Activated CD8-positive, alpha-beta memory T cell treated with anti-CD3 and anti-CD28 coated beads for 36 hours (primary cell): ENCODE data around the gene CDHR4. TPM values are rescaled to one million over a fixed set of nuclear protein-coding genes. Genes with fewer than 3 reads are reported as not detected.
"Not testable (repeated sequence)": the region's sequence is repeated elsewhere in the genome, so short reads cannot be mapped to it uniquely, and the experiment has no call there.

Experiments used
- CTCF ChIA-PET: fragments of 350-600 bp; sonication (Branson Sonifier 250); formaldehyde crosslinking; loops from one replicate; lab custom pipeline; 2021; ENCODE audit warnings: antibody characterized with exemption; lab: Charles Lee
- POLR2A ChIA-PET: fragments of 350-600 bp; sonication (Branson Sonifier 250); formaldehyde crosslinking; loops from one replicate; lab custom pipeline; 2021; ENCODE audit warnings: antibody characterized with exemption; lab: Charles Lee
- total RNA-seq, 2 experiments: library from RNA; stranded (reverse); gene quantifications; one replicate each; pipeline ENCODE4 v1.2.3, GENCODE V29; 2021

CDHR4 gene
- total RNA-seq, 2 experiments from 2014 or later = not detected

DNA sequence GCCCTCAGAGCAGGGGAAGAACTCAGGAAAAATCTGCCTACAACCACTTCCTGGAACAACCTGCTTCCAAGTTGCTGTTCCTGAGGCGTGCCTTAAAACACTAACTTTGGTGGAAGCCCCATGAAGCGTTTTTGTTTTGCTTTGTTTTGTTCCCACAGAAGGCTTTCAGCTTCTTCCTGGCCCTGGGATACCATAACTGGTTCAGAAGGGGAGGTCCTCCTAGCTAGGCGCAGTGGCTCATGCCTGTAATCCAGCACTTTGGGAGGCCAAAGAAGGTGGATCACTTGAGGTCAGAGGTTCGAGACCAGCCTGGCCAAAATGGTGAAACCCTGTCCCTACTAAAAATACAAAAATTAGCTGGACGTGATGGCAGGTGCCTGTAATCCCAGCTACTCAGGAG, 12.1 kb downstream of the CDHR4 start:
- CTCF ChIA-PET = interaction anchor here (1.0 to 1.9 kb wide), 4 partner anchors 12 to 248 kb away, joined by 3 to 8 read pairs (median 4); partner anchors contain the start of genes CDHR4 and INKA1

DNA sequence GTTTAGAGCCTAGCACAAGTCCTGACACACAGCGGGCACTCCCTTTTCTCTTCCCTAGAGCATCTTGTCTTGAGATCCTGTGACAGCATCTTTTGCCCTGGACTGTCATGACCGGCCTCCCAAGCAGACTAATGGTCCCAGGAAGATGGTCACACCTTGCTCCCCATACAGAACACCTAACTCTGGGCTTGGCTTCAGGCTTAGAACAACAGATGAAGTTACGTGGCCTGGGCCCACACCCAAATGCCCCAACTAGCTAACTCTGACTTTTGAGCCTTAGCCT, 12.6 kb downstream of the CDHR4 start:
- ChIA-PET POLR2A (no interaction called here), CTCF (interaction anchor here (1.0 to 2.0 kb wide), 4 partner anchors 12 to 248 kb away, joined by 3 to 9 read pairs (median 6); partner anchors contain the start of genes CDHR4 and INKA1)

More for the DNA sequence above, 12.1 kb downstream of the CDHR4 start:
- POLR2A ChIA-PET = no interaction called here

DNA sequence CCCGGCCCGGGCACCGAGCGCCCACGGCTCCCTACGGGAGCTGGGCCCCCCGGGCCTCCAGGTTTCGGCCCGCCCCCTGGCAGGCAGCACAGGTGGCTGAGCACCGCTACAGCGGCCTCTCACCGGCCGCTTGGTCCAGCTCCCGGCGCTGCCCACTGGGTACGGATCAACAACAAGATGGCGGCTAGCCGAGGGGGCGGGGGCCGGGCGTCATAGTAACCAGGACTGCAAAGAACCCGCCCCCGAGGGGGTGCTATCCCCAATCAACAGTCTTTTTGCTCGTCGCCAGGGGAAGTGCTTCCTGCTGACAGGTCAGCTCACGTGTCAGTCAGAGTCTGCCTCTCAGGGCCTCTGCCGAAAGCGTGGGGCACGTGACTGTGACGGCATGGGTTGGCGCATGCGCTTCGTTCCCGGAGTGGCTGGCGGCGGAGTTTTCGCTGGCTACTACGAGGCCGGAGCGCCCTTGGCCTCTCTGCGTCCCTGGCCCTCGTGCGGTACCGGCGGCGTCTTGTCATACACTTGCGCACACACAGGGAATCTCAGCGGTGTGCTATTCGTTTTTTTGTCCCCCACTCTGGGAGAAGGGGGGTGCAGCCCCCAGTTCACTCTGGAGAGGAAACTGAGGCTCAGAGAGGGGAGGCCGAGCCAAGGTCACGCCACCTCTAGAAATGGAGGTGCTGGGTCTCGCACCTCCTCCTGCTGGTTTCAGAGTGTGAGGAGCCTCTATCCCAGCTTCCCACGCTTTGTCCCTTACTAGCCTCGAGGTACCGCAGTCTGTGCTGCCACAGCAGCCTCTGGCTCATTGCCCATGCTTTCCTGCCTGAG, 13.1 kb downstream of the CDHR4 start, which contains the start of gene IP6K1:
Gene IP6K1 (minus strand): TSS at position 186 of the 825 bp plus-strand sequence. CDS start 38,502 bp downstream, outside the sequence.
- POLR2A ChIA-PET = interaction anchor here (0.7 to 1.6 kb wide), 5 partner anchors 17 to 67 kb away, joined by 3 to 4 read pairs (median 3); partner anchors contain the start of genes AMIGO3, INKA1 and UBA7
- CTCF ChIA-PET = interaction anchor here (1.0 to 2.0 kb wide), 6 partner anchors 13 to 247 kb away, joined by 3 to 9 read pairs (median 3); partner anchors contain the start of genes CDHR4 and INKA1

DNA sequence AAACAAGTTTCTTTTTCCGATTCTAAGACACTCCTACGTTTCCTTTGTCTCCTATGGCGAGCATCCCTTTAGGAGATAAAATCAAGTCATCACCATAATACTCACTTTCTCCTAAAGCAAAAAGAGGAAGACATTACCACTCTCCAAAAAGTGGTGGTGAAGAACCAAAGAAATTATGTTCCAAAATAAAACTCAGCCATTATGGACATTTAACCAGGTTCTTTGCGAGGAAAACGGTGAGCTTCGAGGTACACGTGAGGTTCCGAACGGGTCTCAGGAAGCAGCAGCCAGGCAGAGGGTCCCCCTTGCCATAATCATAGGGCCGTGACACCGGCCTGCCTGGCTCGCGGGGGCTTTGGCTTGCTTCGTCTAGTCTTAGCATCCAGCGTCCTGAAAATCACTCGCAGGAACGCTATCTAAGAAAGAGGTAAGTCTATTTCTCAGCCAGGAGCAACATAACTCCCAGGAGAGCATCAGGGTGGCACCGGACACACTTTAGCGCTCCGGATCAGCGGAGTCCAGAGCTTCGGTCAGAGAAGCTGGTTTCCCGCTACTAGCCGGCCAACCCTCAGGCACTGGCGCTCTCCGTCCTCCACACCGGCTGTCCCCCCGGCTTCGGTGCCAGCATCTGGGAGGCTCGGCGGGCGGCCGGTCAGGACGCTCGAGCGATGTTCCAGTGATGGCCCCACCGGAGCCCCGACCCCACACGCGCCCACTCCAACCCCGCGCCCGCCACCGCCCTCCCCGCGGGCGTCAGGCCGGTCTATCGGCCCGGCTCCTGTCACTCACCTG, 13.9 kb downstream of the CDHR4 start:
- ChIA-PET CTCF (interaction anchor here (1.0 to 2.0 kb wide), 4 partner anchors 13 to 56 kb away, joined by 3 to 9 read pairs (median 6); partner anchors contain the start of gene INKA1), POLR2A (interaction anchor here (0.7 to 1.6 kb wide), 5 partner anchors 18 to 66 kb away, joined by 3 to 4 read pairs (median 3); partner anchors contain the start of genes AMIGO3, INKA1 and UBA7)

DNA sequence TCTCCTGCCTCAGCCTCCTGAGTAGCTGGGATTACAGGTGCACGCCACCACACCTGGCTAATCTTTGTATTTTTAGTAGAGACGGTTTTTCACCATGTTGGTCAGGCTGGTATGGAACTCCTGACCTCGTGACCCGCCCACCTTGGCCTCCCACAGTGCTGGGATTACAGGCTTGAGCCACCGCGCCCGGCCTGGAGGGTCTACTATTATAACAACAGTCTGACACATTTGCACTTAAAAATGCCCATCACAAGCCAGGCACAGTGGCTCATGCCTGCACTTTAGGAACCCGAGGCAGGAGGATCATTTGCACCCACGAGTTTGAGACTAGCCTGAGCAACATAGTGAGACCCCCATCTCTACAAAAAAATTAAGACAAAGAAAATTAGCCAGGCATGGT, 17.4 kb downstream of the CDHR4 start:
- CTCF ChIA-PET = interaction anchor here (0.8 to 1.6 kb wide), 2 partner anchors 19 to 20 kb away, joined by 4 to 5 read pairs; partner anchors contain the start of gene INKA1
- POLR2A ChIA-PET = not testable (repeated sequence)

DNA sequence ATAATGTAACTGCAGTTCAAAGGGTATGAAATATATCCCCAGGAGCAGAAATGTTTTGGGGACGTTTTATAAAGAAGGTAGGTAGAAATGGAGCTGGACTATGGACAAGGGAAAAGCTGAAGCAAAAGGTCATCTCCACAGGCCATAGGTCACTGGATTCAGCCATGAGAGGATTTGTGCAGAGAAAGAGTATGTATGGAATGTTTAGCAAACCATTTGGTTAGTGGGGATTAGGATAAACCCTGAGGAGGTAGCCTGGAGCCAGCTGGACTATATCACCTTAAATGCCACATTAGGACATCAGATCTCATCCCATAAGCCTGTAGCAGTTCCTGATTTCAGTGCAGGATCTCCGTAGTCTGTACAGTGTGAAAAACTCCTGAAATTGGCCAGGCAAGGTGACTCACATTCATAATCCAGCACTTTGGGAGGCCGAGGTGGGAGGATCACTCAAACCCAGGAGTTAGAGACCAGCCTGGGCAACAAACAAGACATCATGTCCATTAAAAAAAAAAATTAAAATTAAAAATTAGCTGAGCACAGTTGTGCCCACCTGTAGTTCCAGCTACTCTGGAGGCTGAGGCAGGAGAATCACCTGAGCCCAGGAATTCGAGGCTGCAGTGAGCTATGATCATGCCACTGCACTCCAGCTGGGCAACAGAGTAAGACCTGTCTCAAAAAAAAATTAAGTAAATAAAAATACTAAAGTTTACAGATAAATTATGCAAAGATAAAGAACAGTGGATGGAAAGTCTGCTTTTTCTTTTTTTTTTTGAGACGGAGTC, 18.1 kb downstream of the CDHR4 start:
- CTCF ChIA-PET = interaction anchor here (0.8 kb wide), 1 partner anchor 21 kb away, joined by 4 read pairs; the partner anchor contains the start of gene INKA1

DNA sequence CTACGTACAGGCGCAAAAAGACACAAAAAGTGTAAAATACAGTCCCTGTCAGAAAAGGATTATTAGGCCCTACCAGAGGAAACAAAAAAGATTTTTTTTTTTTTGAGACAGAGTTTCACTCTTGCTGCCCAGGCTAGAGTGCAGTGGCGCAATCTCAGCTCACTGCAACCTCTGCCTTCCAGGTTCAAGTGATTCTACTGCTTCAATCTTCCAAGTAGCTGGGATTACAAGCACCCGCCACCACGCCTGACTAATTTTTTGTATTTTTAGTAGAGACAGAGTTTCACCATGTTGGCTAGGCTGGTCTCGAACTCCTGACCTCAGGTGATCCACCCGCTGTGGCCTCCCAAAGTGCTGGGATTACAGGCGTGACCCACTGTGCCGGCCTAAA, 18.7 kb downstream of the CDHR4 start:
- POLR2A ChIA-PET, CTCF ChIA-PET: not testable (repeated sequence)

More for the DNA sequence above, 18.1 kb downstream of the CDHR4 start:
- POLR2A ChIA-PET = interaction anchor here (0.6 kb wide), 1 partner anchor 57 kb away, joined by 6 read pairs; no protein-coding TSS in a partner anchor

DNA sequence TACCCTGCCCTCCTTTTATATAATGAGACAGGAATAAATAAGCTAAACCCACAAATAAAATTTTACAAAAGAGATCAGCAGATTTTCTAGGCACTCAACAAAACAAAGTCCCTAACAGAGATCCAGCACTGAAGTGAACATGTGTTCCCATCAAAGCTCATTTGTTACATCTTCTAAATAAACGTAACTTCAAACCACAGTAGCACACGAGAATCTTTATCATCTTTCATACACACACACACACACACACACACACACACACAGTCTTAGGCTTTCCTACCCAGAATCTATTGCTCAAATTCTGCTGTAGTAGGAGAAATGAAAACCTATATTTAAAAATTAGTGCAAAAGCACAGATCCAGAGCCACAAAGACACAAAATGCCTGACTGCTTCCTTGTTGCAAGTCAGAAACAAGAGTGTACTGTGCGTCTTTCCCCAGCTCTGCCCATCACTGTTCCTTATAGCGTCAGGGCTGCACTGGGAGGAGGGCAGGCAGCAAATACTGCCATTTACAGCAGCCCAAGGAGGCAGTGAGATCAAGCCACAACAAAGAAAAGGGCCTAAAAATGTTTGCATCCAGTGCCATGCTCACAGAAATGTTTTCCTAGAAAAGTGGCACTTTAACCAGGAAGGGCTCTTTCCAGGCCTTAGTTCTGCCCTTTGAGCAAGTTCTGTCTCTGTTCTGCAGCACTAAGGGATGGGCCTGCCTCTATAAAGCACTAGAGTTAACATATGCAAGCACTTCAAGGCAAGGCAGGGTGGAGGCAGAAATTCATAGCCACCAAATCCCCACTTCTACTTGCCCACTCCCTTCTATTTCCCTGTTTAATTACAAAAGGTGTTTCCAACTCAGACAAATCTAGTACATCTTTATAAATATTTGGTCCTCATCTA, 19.3 kb downstream of the CDHR4 start:
- ChIA-PET CTCF (interaction anchor here (0.9 kb wide), 1 partner anchor 23 kb away, joined by 4 read pairs; no protein-coding TSS in a partner anchor), POLR2A (interaction anchor here (0.6 kb wide), 1 partner anchor 11 kb away, joined by 3 read pairs; no protein-coding TSS in a partner anchor)

DNA sequence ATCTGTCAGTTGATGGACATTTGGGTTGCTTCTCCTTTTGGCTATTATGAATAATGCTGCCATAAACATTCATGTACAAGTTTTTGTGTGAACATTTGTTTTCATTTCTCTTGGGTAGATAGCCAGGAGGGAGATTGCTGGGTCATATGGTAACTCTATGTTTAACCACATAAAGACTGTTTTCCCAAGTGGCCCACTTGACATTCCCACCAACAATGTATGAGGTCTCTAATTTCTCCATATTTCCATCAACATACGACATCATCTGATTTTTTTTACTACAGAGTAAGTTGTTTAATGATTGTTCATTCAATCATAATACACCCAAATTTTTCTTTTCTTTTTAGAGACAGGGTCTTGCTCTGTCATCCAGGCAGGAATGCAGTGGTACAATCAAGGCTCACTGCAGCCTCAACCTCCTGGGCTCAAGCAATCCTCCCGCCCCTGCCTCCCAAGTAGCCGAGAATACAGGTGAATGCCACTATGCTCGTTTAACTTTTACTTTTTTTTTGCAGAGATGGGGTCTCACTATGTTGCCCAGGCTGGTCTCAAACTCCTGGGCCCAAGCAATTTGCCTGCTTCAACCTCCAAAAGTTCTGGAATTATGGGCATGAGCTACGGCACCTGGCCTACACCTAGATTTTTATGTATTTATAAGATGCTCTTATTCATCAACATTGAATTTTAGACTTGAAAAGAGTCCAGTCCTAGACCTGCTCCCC, 20.2 kb downstream of the CDHR4 start:
- CTCF ChIA-PET = interaction anchor here (0.9 kb wide), 1 partner anchor 24 kb away, joined by 4 read pairs; no protein-coding TSS in a partner anchor
- POLR2A ChIA-PET = interaction anchor here (0.6 kb wide), 1 partner anchor 10 kb away, joined by 3 read pairs; no protein-coding TSS in a partner anchor

DNA sequence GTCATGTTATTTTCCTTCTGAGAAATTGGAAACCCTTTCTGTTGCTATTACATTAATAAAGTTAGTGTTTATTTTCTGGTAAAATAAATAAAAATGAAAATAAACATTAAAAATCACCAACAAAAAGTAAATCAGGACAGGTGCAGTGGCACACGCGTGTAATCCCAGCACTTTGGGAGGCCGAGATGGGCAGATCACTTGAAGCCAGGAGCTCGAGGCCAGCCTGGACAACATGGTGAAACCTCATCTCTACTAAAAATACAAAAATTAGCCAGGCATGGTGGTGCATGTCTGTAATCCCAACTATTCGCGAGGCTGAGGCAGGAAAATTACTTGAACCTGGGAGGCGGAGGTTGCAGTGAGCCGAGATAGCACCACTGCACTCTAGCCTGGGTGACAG, 23.6 kb downstream of the CDHR4 start:
- CTCF ChIA-PET, POLR2A ChIA-PET: not testable (repeated sequence)

DNA sequence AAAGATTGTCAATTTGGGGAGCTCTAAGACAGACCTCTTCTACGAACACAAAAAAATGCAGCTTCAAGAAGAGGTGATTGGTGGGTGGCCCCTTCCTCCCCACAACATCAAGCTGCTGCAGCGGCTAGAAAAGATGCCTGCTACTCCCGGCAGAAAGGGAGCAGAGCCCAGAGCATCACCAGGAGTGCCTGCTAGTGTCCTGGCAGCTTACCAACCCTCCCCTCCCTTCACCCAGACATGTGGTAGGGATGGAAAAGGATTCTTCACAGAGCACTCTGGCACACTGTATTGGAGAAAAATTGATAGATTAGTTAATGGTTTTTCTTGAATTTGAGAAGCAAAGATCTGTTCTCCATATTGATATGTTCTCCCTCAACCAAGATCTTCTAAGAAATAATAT, 24.1 kb downstream of the CDHR4 start:
- ChIA-PET CTCF (no interaction called here), POLR2A (no interaction called here)

DNA sequence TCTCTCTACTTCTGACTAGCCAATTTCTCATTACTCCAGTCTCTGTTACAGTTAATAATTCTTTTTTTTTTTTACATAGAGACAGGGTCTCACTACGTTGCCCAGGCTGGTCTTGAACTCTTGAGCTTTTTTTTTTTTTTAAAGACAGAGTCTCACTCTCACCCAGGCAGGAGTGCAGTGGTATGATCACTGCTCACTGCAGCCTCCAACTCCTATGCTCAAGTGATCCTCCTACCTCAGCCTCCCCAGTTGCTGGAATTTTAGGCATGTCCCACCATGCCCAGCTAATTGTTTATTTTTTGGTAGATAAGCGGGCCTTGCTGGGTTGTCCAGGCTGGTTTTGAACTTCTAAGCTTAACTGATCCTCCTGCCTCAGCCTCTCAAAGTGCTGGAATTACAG, 27.0 kb downstream of the CDHR4 start:
- ChIA-PET CTCF (interaction anchor here (0.7 kb wide), 1 partner anchor 13 kb away, joined by 3 read pairs; the partner anchor contains the start of gene IP6K1), POLR2A (interaction anchor here (0.6 kb wide), 1 partner anchor 432 kb away, joined by 3 read pairs; no protein-coding TSS in a partner anchor)

DNA sequence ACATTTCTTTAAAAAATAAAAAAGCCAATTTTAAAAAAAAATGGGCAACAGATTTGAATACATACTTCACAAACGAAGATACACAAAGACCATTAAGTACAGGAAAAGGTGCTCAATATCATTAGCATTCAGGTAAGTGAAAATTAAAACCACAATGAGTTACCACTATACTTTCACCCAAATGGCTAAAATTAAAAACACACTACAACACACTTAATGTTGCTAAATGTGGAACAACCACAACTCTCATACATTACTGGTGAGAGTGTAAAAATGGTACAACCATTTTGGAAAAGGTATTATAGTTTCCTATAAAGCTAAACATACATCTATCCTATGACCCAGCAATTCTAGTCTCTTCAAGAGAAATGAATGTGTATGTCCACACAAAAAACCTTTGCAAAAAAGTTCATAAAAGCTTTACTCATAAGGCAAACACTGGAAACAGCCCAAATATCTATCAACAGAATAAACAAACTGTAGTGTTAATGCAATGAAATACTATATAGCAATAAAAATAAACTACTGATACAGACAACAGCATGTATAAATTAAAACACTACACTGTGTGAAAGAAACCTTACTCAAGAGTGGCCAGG, 28.2 kb downstream of the CDHR4 start:
- ChIA-PET POLR2A (no interaction called here), CTCF (interaction anchor here (0.5 kb wide), 1 partner anchor 296 kb away, joined by 5 read pairs; no protein-coding TSS in a partner anchor)

DNA sequence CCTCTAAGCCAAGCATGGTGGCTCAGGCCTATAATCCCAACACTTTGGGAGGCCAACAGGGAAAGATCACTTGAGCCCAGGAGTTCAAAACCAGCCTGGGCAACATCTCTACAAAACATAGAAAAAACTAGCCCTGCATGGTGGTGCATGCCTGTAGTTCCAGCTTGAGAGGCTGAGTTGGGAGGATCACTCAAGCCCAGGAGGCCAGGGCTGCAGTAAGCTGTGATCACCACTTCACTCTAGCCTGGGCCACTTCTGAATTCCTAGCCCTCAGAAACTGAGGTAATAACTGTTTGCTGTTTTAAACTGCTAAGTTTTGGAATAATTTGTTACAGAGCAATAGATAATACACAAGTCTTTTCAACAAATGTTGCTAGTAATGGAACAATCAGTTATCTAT, 29.7 kb downstream of the CDHR4 start:
- ChIA-PET POLR2A (interaction anchor here (0.5 kb wide), 1 partner anchor 10 kb away, joined by 3 read pairs; no protein-coding TSS in a partner anchor), CTCF (no interaction called here)

DNA sequence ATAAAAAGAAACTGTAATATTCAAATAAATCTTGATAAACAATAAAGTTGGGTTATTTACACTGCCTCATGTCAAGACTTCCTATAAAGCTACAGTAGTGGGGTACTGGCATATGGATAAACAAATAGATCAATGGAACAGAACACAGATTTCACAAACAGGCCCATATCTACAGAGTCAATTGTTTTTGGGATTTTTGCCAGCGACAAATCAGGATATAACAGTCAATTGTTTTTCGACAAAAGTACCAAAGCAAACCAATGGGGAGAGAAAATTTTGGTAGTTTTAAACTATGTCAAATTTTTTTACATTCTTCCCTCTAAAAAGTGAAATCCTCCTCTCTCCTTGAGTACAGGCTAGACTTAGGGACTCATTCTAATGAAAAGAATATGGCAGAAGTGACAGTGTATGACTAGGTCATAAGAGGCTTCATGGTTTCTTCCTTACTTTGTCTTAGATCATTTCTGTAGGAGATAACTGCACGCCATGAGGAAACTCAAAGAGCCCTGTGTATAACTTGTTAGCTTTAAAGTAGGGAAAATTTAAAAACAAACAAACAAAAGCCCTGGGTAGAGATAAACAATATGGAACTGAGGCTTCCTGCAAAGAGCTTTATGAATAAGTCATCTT, 30.3 kb downstream of the CDHR4 start:
- ChIA-PET CTCF (no interaction called here), POLR2A (interaction anchor here (0.5 kb wide), 1 partner anchor 10 kb away, joined by 3 read pairs; no protein-coding TSS in a partner anchor)

DNA sequence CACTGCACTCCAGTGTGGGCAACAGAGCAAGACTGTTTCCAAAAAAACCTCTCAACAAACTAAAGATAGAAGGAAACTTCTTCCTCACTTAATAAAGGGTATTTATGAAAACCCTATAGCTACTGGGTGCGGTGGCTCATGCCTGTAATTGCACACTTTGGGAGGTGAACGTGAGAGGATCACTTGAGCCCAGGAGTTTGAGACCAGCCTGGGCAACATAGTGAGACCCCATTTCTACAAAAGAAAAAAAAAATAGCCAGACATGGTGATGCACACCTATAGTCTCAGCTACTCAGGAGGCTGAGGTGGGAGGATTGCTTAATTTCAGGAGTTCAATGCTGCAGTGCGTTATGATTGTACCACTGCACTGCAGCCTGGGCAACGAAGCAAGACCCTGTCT, 35.7 kb downstream of the CDHR4 start:
- ChIA-PET POLR2A (no interaction called here), CTCF (no interaction called here)
